ENCODE data around the gene ARID1B.

The ARID1B gene

GRCh38 chr6:157163434-157164159, 386.4 kb downstream of the ARID1B start:
- no peak for DNase-seq (ENCODE audit: low spot score)

DNA sequence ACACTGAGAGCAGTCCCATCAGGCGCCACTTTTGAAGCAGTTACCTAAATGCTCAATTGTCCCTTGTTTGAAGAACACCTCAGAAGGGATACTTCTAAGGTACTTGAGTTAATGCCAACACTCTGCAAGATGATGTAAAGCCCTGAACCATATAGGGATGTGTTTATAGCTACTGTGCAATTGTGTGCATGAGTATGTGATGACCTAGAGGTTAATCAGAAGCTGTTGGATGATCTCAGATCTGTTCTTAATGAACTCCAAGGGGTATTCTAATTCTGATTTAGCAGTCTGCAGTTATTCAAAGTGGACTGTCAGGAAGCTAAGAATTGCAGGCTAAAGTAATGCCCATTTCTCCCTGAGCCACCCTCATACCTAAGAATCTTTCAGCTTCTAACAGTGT, 387.8 kb downstream of the ARID1B start:
- DNase-seq (ENCODE audit: low spot score), result no peak

- DNase-seq (ENCODE audit: low spot score), result no peak
Observed at GRCh38 chr6:157166784-157167183, 389.6 kb downstream of the ARID1B start.

GRCh38 chr6:157167837-157168236, 390.7 kb downstream of the ARID1B start:
- no peak for DNase-seq (ENCODE audit: low spot score)

DNA sequence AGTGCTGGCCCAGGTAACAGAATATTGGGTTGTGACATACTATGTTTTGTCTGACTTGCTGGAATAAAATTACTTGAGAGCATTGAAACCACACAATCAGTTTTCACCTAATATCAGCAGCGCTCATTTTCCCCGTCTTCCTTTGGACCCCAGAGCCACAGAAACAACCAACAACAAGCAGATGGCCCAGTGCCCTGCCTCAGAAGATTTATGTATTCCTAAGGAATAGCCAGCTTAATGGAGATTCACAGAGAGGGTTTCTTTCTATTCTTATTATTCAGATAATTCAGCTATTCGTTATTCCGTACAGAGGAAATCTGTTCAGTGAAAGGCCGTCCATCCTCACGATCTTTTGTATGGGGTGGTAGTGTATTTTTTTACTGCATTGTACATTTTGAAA, 391.3 kb downstream of the ARID1B start:
- no peak for DNase-seq (ENCODE audit: low spot score)

GRCh38 chr6:157169226-157169625, 392.0 kb downstream of the ARID1B start:
- DNase-seq (ENCODE audit: low spot score), result no peak

DNA sequence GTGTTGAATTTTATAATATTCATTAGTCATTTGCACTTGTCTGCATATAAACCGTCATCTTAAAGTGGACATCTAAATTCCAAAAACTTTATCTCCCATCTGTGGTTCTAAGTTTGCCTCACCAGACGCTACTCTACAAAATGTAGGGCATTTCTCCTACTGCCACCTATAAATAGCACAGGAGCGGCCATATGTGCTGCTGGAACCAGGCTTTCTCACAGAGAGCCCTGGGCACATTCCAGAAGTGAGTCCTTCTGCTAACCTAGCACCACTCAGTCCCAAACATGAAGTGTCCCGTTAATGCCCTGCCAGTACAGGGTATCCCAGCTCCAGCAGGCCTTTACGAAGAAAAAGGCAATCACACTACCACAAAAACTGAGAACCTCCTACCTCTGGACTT, 392.5 kb downstream of the ARID1B start:
- no peak for DNase-seq (ENCODE audit: low spot score)

- DNase-seq (ENCODE audit: low spot score), result no peak
Observed at GRCh38 chr6:157170535-157170934, 393.4 kb downstream of the ARID1B start.

GRCh38 chr6:157171801-157172200, 394.6 kb downstream of the ARID1B start:
- no peak for DNase-seq (ENCODE audit: low spot score)

GRCh38 chr6:157172231-157172701, 395.1 kb downstream of the ARID1B start:
- DNase-seq (ENCODE audit: low spot score), result no peak

- no peak for DNase-seq (ENCODE audit: low spot score)
Observed at GRCh38 chr6:157172830-157173536, 395.8 kb downstream of the ARID1B start.

GRCh38 chr6:157173776-157174175, 396.6 kb downstream of the ARID1B start:
- no peak for DNase-seq (ENCODE audit: low spot score)

DNA sequence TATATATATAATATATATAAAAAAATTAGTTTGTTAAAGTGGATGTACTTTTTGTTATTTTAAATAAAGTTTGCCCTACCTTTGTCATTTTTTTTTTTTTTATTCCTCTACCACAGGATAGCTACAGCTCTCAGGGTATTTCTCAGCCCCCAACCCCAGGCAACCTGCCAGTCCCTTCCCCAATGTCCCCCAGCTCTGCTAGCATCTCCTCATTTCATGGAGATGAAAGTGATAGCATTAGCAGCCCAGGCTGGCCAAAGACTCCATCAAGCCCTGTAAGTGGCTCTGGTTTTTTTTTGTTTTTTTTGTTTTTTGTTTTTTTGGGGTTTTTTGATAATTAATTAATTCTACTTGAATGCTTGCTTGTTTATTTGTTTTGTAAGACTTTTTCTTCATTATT, 397.6 kb downstream of the ARID1B start:
- DNase-seq (ENCODE audit: low spot score), result no peak

DNA sequence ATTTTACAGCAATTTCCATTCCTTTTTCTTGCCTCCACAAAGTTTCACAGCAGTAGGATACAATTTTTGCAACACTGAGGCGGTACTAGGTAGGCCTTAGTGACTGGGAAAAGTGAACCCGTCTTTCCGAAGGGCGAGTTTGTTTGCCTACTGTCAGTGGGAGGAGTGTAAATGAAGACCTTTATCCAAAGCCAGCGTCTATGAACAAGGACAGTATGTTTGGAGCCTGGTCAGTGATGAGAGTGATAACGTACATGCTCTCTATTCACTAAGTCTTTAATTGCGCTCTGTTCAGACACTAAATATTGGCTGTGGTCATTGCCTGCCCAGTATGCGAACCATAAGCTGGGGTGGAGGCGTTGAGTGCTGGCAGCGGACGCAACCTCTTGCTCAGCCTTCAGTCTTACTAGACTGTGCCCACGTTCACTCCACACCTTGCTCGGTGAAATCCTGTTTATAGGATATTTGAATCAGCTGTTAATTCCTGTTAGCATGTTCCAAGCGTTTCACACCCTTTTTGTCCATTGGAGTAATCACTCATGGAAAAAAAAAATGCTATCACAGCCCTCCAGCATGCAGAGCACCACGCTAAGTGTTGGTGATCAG, 400.7 kb downstream of the ARID1B start:
- no peak for DNase-seq (ENCODE audit: low spot score)

DNA sequence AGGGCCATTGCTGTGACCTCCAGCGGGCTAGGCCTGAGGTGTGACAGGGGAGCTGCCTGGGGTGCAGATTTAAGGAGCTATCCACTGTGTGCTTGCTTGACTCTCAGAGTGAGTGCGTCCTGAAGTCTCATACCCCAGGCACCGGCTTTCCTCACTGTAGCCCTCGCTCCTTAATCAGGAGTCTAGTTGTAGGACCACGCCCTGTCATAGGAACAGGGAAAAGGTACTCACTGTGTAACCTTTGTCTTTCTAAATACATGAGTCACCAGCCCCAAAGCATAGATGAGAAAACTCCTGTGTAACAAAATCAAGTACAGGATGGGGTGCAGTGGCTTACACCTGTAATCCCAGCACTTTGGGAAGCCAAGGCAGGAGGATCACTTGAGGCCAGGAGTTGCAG, 404.5 kb downstream of the ARID1B start:
- DNase-seq (ENCODE audit: low spot score), result no peak

DNA sequence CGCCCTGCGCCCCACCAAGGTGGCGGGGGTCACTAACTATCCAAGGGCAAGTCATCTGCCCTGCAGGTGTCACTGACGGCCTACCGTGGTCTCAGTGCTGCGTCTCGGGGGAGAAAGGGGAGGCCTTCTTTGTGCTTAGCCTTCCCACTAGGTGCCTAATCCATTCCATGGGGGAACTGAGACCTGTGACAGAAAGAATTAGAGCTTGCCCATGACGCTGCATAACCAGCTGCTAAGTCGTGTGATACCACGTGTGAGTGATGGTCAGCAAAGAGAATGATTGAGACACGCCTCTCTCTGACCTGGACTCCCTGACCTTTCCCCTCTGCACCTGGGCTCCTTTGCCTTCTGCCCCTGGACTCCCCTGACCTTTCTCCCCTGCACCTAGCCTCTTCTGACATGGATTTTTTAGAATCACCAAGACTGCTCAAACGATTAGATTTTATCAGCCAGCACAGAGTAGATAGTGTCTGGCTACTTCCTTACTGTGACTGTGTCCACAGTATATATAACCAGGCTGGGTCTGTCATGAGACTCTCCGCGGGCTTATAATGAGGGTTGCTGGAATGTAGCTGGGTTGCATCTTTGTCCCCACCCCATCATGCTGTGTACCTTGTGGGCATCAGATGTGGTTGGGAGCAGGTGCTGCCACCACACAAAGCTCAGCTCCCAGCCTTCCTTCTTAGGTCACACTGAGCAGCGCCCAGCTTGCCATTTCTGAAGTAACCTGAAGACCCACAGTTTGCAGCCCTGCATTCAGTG, 405.5 kb downstream of the ARID1B start:
- no peak for DNase-seq (ENCODE audit: low spot score)

- DNase-seq (ENCODE audit: low spot score), result peak; percentile 85
Observed at GRCh38 chr6:157184202-157185015, 407.2 kb downstream of the ARID1B start.

DNA sequence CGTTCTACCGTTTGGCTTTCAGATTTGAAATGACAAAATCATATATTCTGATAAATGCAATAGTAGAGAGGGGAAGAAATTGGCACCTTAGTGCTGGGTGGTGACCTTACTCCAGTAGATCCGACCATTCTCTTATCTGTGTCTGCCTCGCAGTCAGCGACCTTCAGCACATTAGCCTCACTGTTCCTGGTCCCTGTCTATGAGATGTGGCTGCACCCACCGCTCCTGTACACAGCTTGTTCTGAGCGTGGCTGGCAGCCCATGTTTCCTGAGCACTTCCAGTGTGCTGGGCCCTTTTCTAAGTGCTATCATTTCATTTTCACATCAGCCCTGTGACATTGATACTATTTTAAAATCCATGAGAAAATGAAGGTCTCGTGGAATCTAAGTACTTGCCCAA, 408.0 kb downstream of the ARID1B start:
- DNase-seq (ENCODE audit: low spot score), result no peak

DNA sequence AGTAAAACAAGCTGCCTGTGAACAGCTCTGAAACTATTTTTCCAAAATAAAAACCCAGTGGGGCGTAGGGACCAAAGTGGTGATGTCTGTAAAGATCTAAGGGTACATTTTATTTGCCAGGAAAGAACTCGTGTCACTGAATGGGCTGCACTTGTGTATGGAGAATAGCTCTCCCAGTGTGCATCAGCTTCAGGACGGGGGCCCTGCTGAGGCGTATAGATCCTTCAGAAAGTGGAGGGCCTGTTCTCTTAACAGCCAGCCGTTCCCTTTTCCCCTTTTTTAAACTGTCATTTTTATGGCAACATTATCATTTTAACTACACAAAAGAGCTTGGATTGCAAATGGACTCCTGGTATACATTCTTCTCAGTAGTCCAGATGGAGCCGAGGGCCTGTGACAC, 408.8 kb downstream of the ARID1B start:
- DNase-seq (ENCODE audit: low spot score), result no peak

GRCh38 chr6:157186785-157187181, 409.6 kb downstream of the ARID1B start:
- DNase-seq (ENCODE audit: low spot score), result no peak

Measured in AG08396 (cell line).